Transverse colon (tissue), 3 donors: ENCODE results near the gene SPI1.

Experiments used
- CTCF ChIP-seq, 5 experiments: fragments of 200-600 bp in 3 of 5; fragments of 450-650 bp in 2 of 5; sonication (generic) in 3 of 5; IDR thresholded peaks; 1 replicate in 2 of 5; 2 replicates in 3 of 5; pipeline ENCODE4 v1.5.1; 2016 to 2017; ENCODE audit warnings: antibody characterized with exemption in 5 of 5, inconsistent platforms in 3 of 5, mild to moderate bottlenecking in 2 of 5, moderate library complexity in 1 of 5
- POLR2A ChIP-seq: fragments of 450-650 bp; IDR thresholded peaks from one replicate; pipeline ENCODE4 v1.6.1; 2016; ENCODE audit warnings: antibody characterized with exemption, mild to moderate bottlenecking, moderate library complexity

DNA sequence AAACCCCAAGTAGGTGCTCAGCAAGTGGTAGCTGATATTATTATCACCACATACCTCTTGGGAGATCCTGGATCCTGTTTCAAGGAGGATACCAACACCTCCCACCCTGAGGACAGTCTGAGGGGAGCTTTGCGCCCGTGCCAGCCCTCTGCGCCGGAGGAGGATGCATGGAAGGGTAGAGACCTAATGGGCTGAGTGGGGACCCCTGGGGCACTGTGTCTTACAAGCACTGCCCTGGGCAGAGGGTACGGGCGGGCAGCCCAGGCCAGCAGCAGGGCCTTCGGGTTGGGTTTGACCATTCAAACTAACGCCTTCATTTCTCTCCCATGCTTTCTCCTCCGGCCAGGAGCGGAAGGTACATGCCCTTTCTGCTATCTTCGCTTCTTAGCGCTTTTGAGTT lies 52.1 kb downstream of the SPI1 start:
- no peak for TF ChIP-seq CTCF (IDR thresholded peaks at IDR 0.05)
- no peak for TF ChIP-seq POLR2A
